H9 (cell line): Measurements from ENCODE around the gene TMEM80. TPM values are rescaled to one million over a fixed set of nuclear protein-coding genes. Genes with fewer than 3 reads are reported as not detected.

Experiments used
- DNase-seq: peaks from one replicate; pipeline ENCODE4 v3.0.0-alpha.2; 2017
- H2AFZ ChIP-seq: one replicate; pipeline ENCODE4 v1.6.1; 2013; ENCODE audit warnings: mild to moderate bottlenecking, low read length, control low read depth, moderate library complexity
- H2AK5ac ChIP-seq: 2 replicates; pipeline ENCODE4 v1.6.1; 2013; ENCODE audit warnings: low read length, control low read depth, mixed read lengths; ENCODE audit not compliant: insufficient read length
- H2BK120ac ChIP-seq: one replicate; pipeline ENCODE4 v1.6.1; 2013; ENCODE audit warnings: low read depth, mild to moderate bottlenecking, low read length, control low read depth, inconsistent platforms; ENCODE audit not compliant: poor library complexity, severe bottlenecking
- H2BK12ac ChIP-seq: 2 replicates; pipeline ENCODE4 v1.6.1; 2013; ENCODE audit warnings: low read length, control low read depth, mixed read lengths, low read depth; ENCODE audit not compliant: insufficient read length
- H2BK15ac ChIP-seq: 2 replicates; pipeline ENCODE4 v1.6.1; 2013; ENCODE audit warnings: low read depth, low read length, control low read depth
- H2BK20ac ChIP-seq: one replicate; pipeline ENCODE4 v1.6.1; 2013; ENCODE audit warnings: low read depth, mild to moderate bottlenecking, low read length, control low read depth, inconsistent platforms; ENCODE audit not compliant: poor library complexity, severe bottlenecking
- H2BK5ac ChIP-seq: 2 replicates; pipeline ENCODE4 v1.6.1; 2013; ENCODE audit warnings: low read length, control low read depth, mixed read lengths; ENCODE audit not compliant: insufficient read length
- H3K14ac ChIP-seq: 2 replicates; pipeline ENCODE4 v1.6.1; 2013; ENCODE audit warnings: low read length, control low read depth; ENCODE audit not compliant: insufficient read depth
- H3K18ac ChIP-seq: 2 replicates; pipeline ENCODE4 v1.6.1; 2013; ENCODE audit warnings: low read depth, mild to moderate bottlenecking, mixed read lengths, low read length, control low read depth; ENCODE audit not compliant: insufficient read length
- H3K23ac ChIP-seq: 2 replicates; pipeline ENCODE4 v1.6.1; 2013; ENCODE audit warnings: low read length, control low read depth, mixed read lengths, low read depth; ENCODE audit not compliant: insufficient read length
- H3K23me2 ChIP-seq: 2 replicates; pipeline ENCODE4 v1.6.1; 2013; ENCODE audit warnings: low read depth, mild to moderate bottlenecking, mixed read lengths, low read length, control low read depth; ENCODE audit not compliant: insufficient read length, poor library complexity, severe bottlenecking
- H3K27ac ChIP-seq: 2 replicates; pipeline ENCODE4 v1.5.1; 2013; ENCODE audit warnings: low read length, control low read depth, mixed read lengths, low read depth; ENCODE audit not compliant: insufficient read length
- H3K27me3 ChIP-seq: 2 replicates; pipeline ENCODE4 v1.6.1; 2013; ENCODE audit warnings: low read length, control low read depth, inconsistent platforms; ENCODE audit not compliant: insufficient read depth
- H3K4ac ChIP-seq: 2 replicates; pipeline ENCODE4 v1.6.1; 2013; ENCODE audit warnings: low read depth, mild to moderate bottlenecking, control low read depth, inconsistent platforms, low read length, moderate library complexity
- H3K4me1 ChIP-seq: 2 replicates; pipeline ENCODE4 v1.6.1; 2013; ENCODE audit warnings: low read length, control low read depth, inconsistent platforms; ENCODE audit not compliant: insufficient read depth
- H3K4me2 ChIP-seq: 2 replicates; pipeline ENCODE4 v1.6.1; 2013; ENCODE audit warnings: low read length, control low read depth, mixed read lengths; ENCODE audit not compliant: insufficient read length, insufficient read depth
- H3K56ac ChIP-seq: 2 replicates; pipeline ENCODE4 v1.6.1; 2013; ENCODE audit warnings: low read depth, mild to moderate bottlenecking, mixed read lengths, low read length, control low read depth; ENCODE audit not compliant: insufficient read length
- H3K79me1 ChIP-seq: 2 replicates; pipeline ENCODE4 v1.6.1; 2013; ENCODE audit warnings: low read depth, mild to moderate bottlenecking, moderate library complexity, low read length, control low read depth, inconsistent platforms; ENCODE audit not compliant: insufficient read depth, poor library complexity, severe bottlenecking
- H3K79me2 ChIP-seq: 2 replicates; pipeline ENCODE4 v1.6.1; 2013; ENCODE audit warnings: low read length, control low read depth, inconsistent platforms; ENCODE audit not compliant: insufficient read depth
- H3K9ac ChIP-seq: 2 replicates; pipeline ENCODE4 v1.6.1; 2013; ENCODE audit warnings: low read length, control low read depth, mixed read lengths; ENCODE audit not compliant: insufficient read length; ENCODE audit errors: extremely low read depth
- H3K9me3 ChIP-seq: one replicate; pipeline ENCODE4 v1.6.1; 2013; ENCODE audit warnings: low read depth, low read length, inconsistent platforms; ENCODE audit not compliant: control insufficient read depth
- H3T11ph ChIP-seq: one replicate; pipeline ENCODE4 v1.6.1; 2013; ENCODE audit warnings: mild to moderate bottlenecking, low read length, control low read depth, inconsistent platforms
- H4K20me1 ChIP-seq: one replicate; pipeline ENCODE4 v1.6.1; 2013; ENCODE audit not compliant: control insufficient read depth, insufficient read length, insufficient read depth
- H4K5ac ChIP-seq: 2 replicates; pipeline ENCODE4 v1.6.1; 2013; ENCODE audit warnings: low read depth, mild to moderate bottlenecking, mixed read lengths, low read length, control low read depth; ENCODE audit not compliant: insufficient read length
- H4K8ac ChIP-seq: replicated peaks from 2 replicates; pipeline ENCODE4 v1.6.1; 2013; ENCODE audit warnings: low read length, control low read depth, mixed read lengths, low read depth; ENCODE audit not compliant: insufficient read length
- H4K91ac ChIP-seq: 2 replicates; pipeline ENCODE4 v1.6.1; 2013; ENCODE audit warnings: low read depth, mild to moderate bottlenecking, moderate library complexity, mixed read lengths, low read length, control low read depth; ENCODE audit not compliant: insufficient read length
- H3K27ac Mint-ChIP-seq, 3 experiments: 2 replicates in 2 of 3; 3 replicates in 1 of 3; pipeline ENCODE4 v1.8.0; 2020 to 2021; ENCODE audit warnings: mixed read lengths in 3 of 3, mild to moderate bottlenecking in 1 of 3, moderate library complexity in 1 of 3
- H3K27me3 Mint-ChIP-seq: 2 replicates; pipeline ENCODE4 v1.8.0; 2021; ENCODE audit warnings: low read depth, mild to moderate bottlenecking, moderate library complexity, mixed read lengths
- H3K36me3 Mint-ChIP-seq, 3 experiments: 2 replicates in 2 of 3; 3 replicates in 1 of 3; pipeline ENCODE4 v1.8.0; 2020 to 2021; ENCODE audit warnings: low read depth in 3 of 3, mixed read lengths in 3 of 3; ENCODE audit not compliant: insufficient read depth in 1 of 3
- H3K4me1 Mint-ChIP-seq, 2 experiments: 2 replicates each; pipeline ENCODE4 v1.8.0; 2020; ENCODE audit warnings: mixed read lengths in 2 of 2
- H3K4me3 Mint-ChIP-seq, 2 experiments: 2 replicates in 1 of 2; 3 replicates in 1 of 2; pipeline ENCODE4 v1.8.0; 2020 to 2021; ENCODE audit warnings: mild to moderate bottlenecking in 2 of 2, mixed read lengths in 2 of 2, moderate library complexity in 1 of 2
- H3K9me3 Mint-ChIP-seq, 2 experiments: 2 replicates in 1 of 2; 3 replicates in 1 of 2; pipeline ENCODE4 v1.8.0; 2020; ENCODE audit warnings: mild to moderate bottlenecking in 2 of 2, mixed read lengths in 2 of 2, moderate library complexity in 1 of 2
- CTCF ChIP-seq: fragments of 200-600 bp; sonication (generic); conservative IDR thresholded peaks from 3 replicates; pipeline ENCODE4 v1.8.0; 2021; ENCODE audit warnings: antibody characterized with exemption, mild to moderate bottlenecking
- WGBS: extraction: QIAGEN DNeasy Blood & Tissue Kit; methylation state at CpG from one replicate; pipeline ENCODE4 v1.1.7; 2013; ENCODE audit warnings: missing lambda C conversion rate, low lambda C conversion rate, mixed read lengths; ENCODE audit not compliant: insufficient read length; ENCODE audit errors: extremely low coverage; 5-methylcytosine and 5-hydroxymethylcytosine counted together
- total RNA-seq: library from RNA; stranded (reverse); gene quantifications from 2 replicates; pipeline ENCODE4 v1.2.1, GENCODE V29; 2021

The TMEM80 gene
- total RNA-seq, 1 experiment from 2014 or later: 23.6 TPM

GRCh38 chr11:721247-721740, 25.7 kb downstream of the TMEM80 start:
- DNase-seq: no peak
- Histone ChIP-seq H2AFZ (no peak overlapping the region), H3T11ph (no peak overlapping the region), H3K9me3 (no peaks in the 10 kb centered on the region), H2BK5ac (no peak overlapping the region), H3K14ac (no peak overlapping the region), H3K23ac (no peak overlapping the region), H2BK120ac (no peak overlapping the region), H3K27ac (no peak overlapping the region), H3K56ac (no peak overlapping the region), H3K18ac (no peak overlapping the region), H4K8ac (no peak overlapping the region), H3K79me2 (no peaks in the 10 kb centered on the region), H3K4me2 (no peak overlapping the region), H3K79me1 (no peaks in the 10 kb centered on the region), H4K91ac (no peak overlapping the region), H2AK5ac (no peak overlapping the region), H3K27me3 (no peaks in the 10 kb centered on the region), H3K4me1 (no peaks in the 10 kb centered on the region), H3K4ac (no peak overlapping the region), H2BK12ac (no peak overlapping the region), H4K5ac (no peak overlapping the region), H3K9ac (no peak overlapping the region), H3K23me2 (peaks cover 2% of the 10 kb centered on the region), H2BK15ac (no peak overlapping the region), H2BK20ac (no peak overlapping the region), H4K20me1 (no peaks in the 10 kb centered on the region)
- H3K4me1 Mint-ChIP-seq: peaks cover 3 to 22% of the 10 kb centered on the region in 2 experiments; a peak in 3 of 4 replicates
- no peak overlapping the region; a peak in 1 of 5 replicates for H3K4me3 Mint-ChIP-seq
- TF ChIP-seq CTCF: no peak
- peaks cover 0 to 12% (median 0%) of the 10 kb centered on the region in 3 experiments; a peak in 3 of 7 replicates for H3K36me3 Mint-ChIP-seq
- no CpG with 5 or more reads among the region's 28 CpGs for WGBS
- H3K9me3 Mint-ChIP-seq: peaks cover 2 to 3% of the 10 kb centered on the region in 2 experiments; a peak in 1 of 5 replicates
- no peak overlapping the region for H3K27ac Mint-ChIP-seq
- no peaks in the 10 kb centered on the region for H3K27me3 Mint-ChIP-seq
